H9 (cell line): ENCODE results near the gene LMF1. TPM values are rescaled to one million over a fixed set of nuclear protein-coding genes. Genes with fewer than 3 reads are reported as not detected.

Experiments
- DNase-seq: peaks from one replicate; pipeline ENCODE4 v3.0.0-alpha.2; 2017
- H2AFZ ChIP-seq: one replicate; pipeline ENCODE4 v1.6.1; 2013; ENCODE audit warnings: mild to moderate bottlenecking, low read length, control low read depth, moderate library complexity
- H2AK5ac ChIP-seq: 2 replicates; pipeline ENCODE4 v1.6.1; 2013; ENCODE audit warnings: low read length, control low read depth, mixed read lengths; ENCODE audit not compliant: insufficient read length
- H2BK120ac ChIP-seq: one replicate; pipeline ENCODE4 v1.6.1; 2013; ENCODE audit warnings: low read depth, mild to moderate bottlenecking, low read length, control low read depth, inconsistent platforms; ENCODE audit not compliant: poor library complexity, severe bottlenecking
- H2BK12ac ChIP-seq: 2 replicates; pipeline ENCODE4 v1.6.1; 2013; ENCODE audit warnings: low read length, control low read depth, mixed read lengths, low read depth; ENCODE audit not compliant: insufficient read length
- H2BK15ac ChIP-seq: 2 replicates; pipeline ENCODE4 v1.6.1; 2013; ENCODE audit warnings: low read depth, low read length, control low read depth
- H2BK20ac ChIP-seq: one replicate; pipeline ENCODE4 v1.6.1; 2013; ENCODE audit warnings: low read depth, mild to moderate bottlenecking, low read length, control low read depth, inconsistent platforms; ENCODE audit not compliant: poor library complexity, severe bottlenecking
- H2BK5ac ChIP-seq: 2 replicates; pipeline ENCODE4 v1.6.1; 2013; ENCODE audit warnings: low read length, control low read depth, mixed read lengths; ENCODE audit not compliant: insufficient read length
- H3K14ac ChIP-seq: 2 replicates; pipeline ENCODE4 v1.6.1; 2013; ENCODE audit warnings: low read length, control low read depth; ENCODE audit not compliant: insufficient read depth
- H3K18ac ChIP-seq: 2 replicates; pipeline ENCODE4 v1.6.1; 2013; ENCODE audit warnings: low read depth, mild to moderate bottlenecking, mixed read lengths, low read length, control low read depth; ENCODE audit not compliant: insufficient read length
- H3K23ac ChIP-seq: 2 replicates; pipeline ENCODE4 v1.6.1; 2013; ENCODE audit warnings: low read length, control low read depth, mixed read lengths, low read depth; ENCODE audit not compliant: insufficient read length
- H3K23me2 ChIP-seq: 2 replicates; pipeline ENCODE4 v1.6.1; 2013; ENCODE audit warnings: low read depth, mild to moderate bottlenecking, mixed read lengths, low read length, control low read depth; ENCODE audit not compliant: insufficient read length, poor library complexity, severe bottlenecking
- H3K27ac ChIP-seq: 2 replicates; pipeline ENCODE4 v1.5.1; 2013; ENCODE audit warnings: low read length, control low read depth, mixed read lengths, low read depth; ENCODE audit not compliant: insufficient read length
- H3K27me3 ChIP-seq: 2 replicates; pipeline ENCODE4 v1.6.1; 2013; ENCODE audit warnings: low read length, control low read depth, inconsistent platforms; ENCODE audit not compliant: insufficient read depth
- H3K4ac ChIP-seq: 2 replicates; pipeline ENCODE4 v1.6.1; 2013; ENCODE audit warnings: low read depth, mild to moderate bottlenecking, control low read depth, inconsistent platforms, low read length, moderate library complexity
- H3K4me1 ChIP-seq: 2 replicates; pipeline ENCODE4 v1.6.1; 2013; ENCODE audit warnings: low read length, control low read depth, inconsistent platforms; ENCODE audit not compliant: insufficient read depth
- H3K4me2 ChIP-seq: 2 replicates; pipeline ENCODE4 v1.6.1; 2013; ENCODE audit warnings: low read length, control low read depth, mixed read lengths; ENCODE audit not compliant: insufficient read length, insufficient read depth
- H3K56ac ChIP-seq: 2 replicates; pipeline ENCODE4 v1.6.1; 2013; ENCODE audit warnings: low read depth, mild to moderate bottlenecking, mixed read lengths, low read length, control low read depth; ENCODE audit not compliant: insufficient read length
- H3K79me1 ChIP-seq: 2 replicates; pipeline ENCODE4 v1.6.1; 2013; ENCODE audit warnings: low read depth, mild to moderate bottlenecking, moderate library complexity, low read length, control low read depth, inconsistent platforms; ENCODE audit not compliant: insufficient read depth, poor library complexity, severe bottlenecking
- H3K79me2 ChIP-seq: 2 replicates; pipeline ENCODE4 v1.6.1; 2013; ENCODE audit warnings: low read length, control low read depth, inconsistent platforms; ENCODE audit not compliant: insufficient read depth
- H3K9ac ChIP-seq: 2 replicates; pipeline ENCODE4 v1.6.1; 2013; ENCODE audit warnings: low read length, control low read depth, mixed read lengths; ENCODE audit not compliant: insufficient read length; ENCODE audit errors: extremely low read depth
- H3K9me3 ChIP-seq: one replicate; pipeline ENCODE4 v1.6.1; 2013; ENCODE audit warnings: low read depth, low read length, inconsistent platforms; ENCODE audit not compliant: control insufficient read depth
- H3T11ph ChIP-seq: one replicate; pipeline ENCODE4 v1.6.1; 2013; ENCODE audit warnings: mild to moderate bottlenecking, low read length, control low read depth, inconsistent platforms
- H4K20me1 ChIP-seq: one replicate; pipeline ENCODE4 v1.6.1; 2013; ENCODE audit not compliant: control insufficient read depth, insufficient read length, insufficient read depth
- H4K5ac ChIP-seq: 2 replicates; pipeline ENCODE4 v1.6.1; 2013; ENCODE audit warnings: low read depth, mild to moderate bottlenecking, mixed read lengths, low read length, control low read depth; ENCODE audit not compliant: insufficient read length
- H4K8ac ChIP-seq: replicated peaks from 2 replicates; pipeline ENCODE4 v1.6.1; 2013; ENCODE audit warnings: low read length, control low read depth, mixed read lengths, low read depth; ENCODE audit not compliant: insufficient read length
- H4K91ac ChIP-seq: 2 replicates; pipeline ENCODE4 v1.6.1; 2013; ENCODE audit warnings: low read depth, mild to moderate bottlenecking, moderate library complexity, mixed read lengths, low read length, control low read depth; ENCODE audit not compliant: insufficient read length
- H3K27ac Mint-ChIP-seq, 3 experiments: 2 replicates in 2 of 3; 3 replicates in 1 of 3; pipeline ENCODE4 v1.8.0; 2020 to 2021; ENCODE audit warnings: mixed read lengths in 3 of 3, mild to moderate bottlenecking in 1 of 3, moderate library complexity in 1 of 3
- H3K27me3 Mint-ChIP-seq: 2 replicates; pipeline ENCODE4 v1.8.0; 2021; ENCODE audit warnings: low read depth, mild to moderate bottlenecking, moderate library complexity, mixed read lengths
- H3K36me3 Mint-ChIP-seq, 3 experiments: 2 replicates in 2 of 3; 3 replicates in 1 of 3; pipeline ENCODE4 v1.8.0; 2020 to 2021; ENCODE audit warnings: low read depth in 3 of 3, mixed read lengths in 3 of 3; ENCODE audit not compliant: insufficient read depth in 1 of 3
- H3K4me1 Mint-ChIP-seq, 2 experiments: 2 replicates each; pipeline ENCODE4 v1.8.0; 2020; ENCODE audit warnings: mixed read lengths in 2 of 2
- H3K4me3 Mint-ChIP-seq, 2 experiments: 2 replicates in 1 of 2; 3 replicates in 1 of 2; pipeline ENCODE4 v1.8.0; 2020 to 2021; ENCODE audit warnings: mild to moderate bottlenecking in 2 of 2, mixed read lengths in 2 of 2, moderate library complexity in 1 of 2
- H3K9me3 Mint-ChIP-seq, 2 experiments: 2 replicates in 1 of 2; 3 replicates in 1 of 2; pipeline ENCODE4 v1.8.0; 2020; ENCODE audit warnings: mild to moderate bottlenecking in 2 of 2, mixed read lengths in 2 of 2, moderate library complexity in 1 of 2
- WGBS: extraction: QIAGEN DNeasy Blood & Tissue Kit; methylation state at CpG from one replicate; pipeline ENCODE4 v1.1.7; 2013; ENCODE audit warnings: missing lambda C conversion rate, low lambda C conversion rate, mixed read lengths; ENCODE audit not compliant: insufficient read length; ENCODE audit errors: extremely low coverage; 5-methylcytosine and 5-hydroxymethylcytosine counted together
- total RNA-seq: library from RNA; stranded (reverse); gene quantifications from 2 replicates; pipeline ENCODE4 v1.2.1, GENCODE V29; 2021
- TF ChIP-seq, protein P1 (sequence below): fragments of 200-600 bp; sonication (generic); conservative IDR thresholded peaks from 3 replicates; pipeline ENCODE4 v1.8.0; 2021; ENCODE audit warnings: antibody characterized with exemption, mild to moderate bottlenecking

Gene LMF1
- total RNA-seq, 1 experiment from 2014 or later: 7.1 TPM

DNA sequence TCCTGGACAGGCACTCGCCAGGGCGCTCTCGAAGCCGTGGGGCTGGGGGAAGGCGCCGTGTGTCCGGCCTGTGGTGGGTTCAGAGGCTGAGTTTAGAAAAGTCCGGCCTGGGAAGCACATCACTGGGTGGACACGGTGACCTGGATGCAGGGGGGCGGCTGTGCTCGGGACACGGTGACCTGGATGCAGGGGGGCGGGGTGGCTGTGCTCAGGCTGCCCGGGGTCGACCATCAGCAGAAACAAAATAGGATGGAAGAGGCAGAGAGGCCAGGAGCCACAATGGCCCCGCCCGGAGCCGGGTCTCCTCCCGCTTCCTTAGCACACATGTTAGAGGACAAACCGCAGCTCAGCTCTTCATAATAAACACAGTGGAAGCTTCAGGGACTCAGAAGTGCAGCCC, 127.0 kb downstream of the LMF1 start:
- TF ChIP-seq, protein P1, sequence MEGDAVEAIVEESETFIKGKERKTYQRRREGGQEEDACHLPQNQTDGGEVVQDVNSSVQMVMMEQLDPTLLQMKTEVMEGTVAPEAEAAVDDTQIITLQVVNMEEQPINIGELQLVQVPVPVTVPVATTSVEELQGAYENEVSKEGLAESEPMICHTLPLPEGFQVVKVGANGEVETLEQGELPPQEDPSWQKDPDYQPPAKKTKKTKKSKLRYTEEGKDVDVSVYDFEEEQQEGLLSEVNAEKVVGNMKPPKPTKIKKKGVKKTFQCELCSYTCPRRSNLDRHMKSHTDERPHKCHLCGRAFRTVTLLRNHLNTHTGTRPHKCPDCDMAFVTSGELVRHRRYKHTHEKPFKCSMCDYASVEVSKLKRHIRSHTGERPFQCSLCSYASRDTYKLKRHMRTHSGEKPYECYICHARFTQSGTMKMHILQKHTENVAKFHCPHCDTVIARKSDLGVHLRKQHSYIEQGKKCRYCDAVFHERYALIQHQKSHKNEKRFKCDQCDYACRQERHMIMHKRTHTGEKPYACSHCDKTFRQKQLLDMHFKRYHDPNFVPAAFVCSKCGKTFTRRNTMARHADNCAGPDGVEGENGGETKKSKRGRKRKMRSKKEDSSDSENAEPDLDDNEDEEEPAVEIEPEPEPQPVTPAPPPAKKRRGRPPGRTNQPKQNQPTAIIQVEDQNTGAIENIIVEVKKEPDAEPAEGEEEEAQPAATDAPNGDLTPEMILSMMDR: no peak

More for the DNA sequence above, 127.0 kb downstream of the LMF1 start:
- no peak overlapping the region for H2AK5ac ChIP-seq
- no peak overlapping the region for H3K4me2 ChIP-seq
- H2BK5ac ChIP-seq: no peak overlapping the region
- no CpG with 5 or more reads among the region's 20 CpGs for WGBS
- H3K23ac ChIP-seq: no peak overlapping the region
- H3K14ac ChIP-seq: no peak overlapping the region
- no peaks in the 10 kb centered on the region for H3K23me2 ChIP-seq
- no peaks in the 10 kb centered on the region for H3K27me3 ChIP-seq
- no peaks in the 10 kb centered on the region for H3K36me3 Mint-ChIP-seq
- H4K5ac ChIP-seq: no peak overlapping the region
- no peaks in the 10 kb centered on the region for H4K20me1 ChIP-seq
- no peak overlapping the region for H3K27ac ChIP-seq
- no peak overlapping the region for H3T11ph ChIP-seq
- no peak overlapping the region for H3K4me3 Mint-ChIP-seq
- H3K79me2 ChIP-seq: no peaks in the 10 kb centered on the region
- H2BK12ac ChIP-seq: no peak overlapping the region
- H3K27me3 Mint-ChIP-seq: peaks cover 8% of the 10 kb centered on the region
- no peak overlapping the region for H2AFZ ChIP-seq
- peaks cover 2 to 3% of the 10 kb centered on the region in 2 experiments; a peak in 2 of 4 replicates for H3K4me1 Mint-ChIP-seq
- no peak overlapping the region; a peak in 1 of 7 replicates for H3K27ac Mint-ChIP-seq
- no peak overlapping the region for H2BK120ac ChIP-seq
- no peak overlapping the region for H4K8ac ChIP-seq
- H4K91ac ChIP-seq: no peak overlapping the region
- H3K4me1 ChIP-seq: no peaks in the 10 kb centered on the region
- H3K9ac ChIP-seq: no peak overlapping the region
- no peak overlapping the region for H2BK15ac ChIP-seq
- no peak overlapping the region for H3K18ac ChIP-seq
- no peak overlapping the region for H2BK20ac ChIP-seq
- DNase-seq: no peak
- peaks cover 11 to 20% of the 10 kb centered on the region in 2 experiments; a peak in 4 of 5 replicates for H3K9me3 Mint-ChIP-seq
- H3K79me1 ChIP-seq: no peaks in the 10 kb centered on the region
- no peak overlapping the region for H3K56ac ChIP-seq
- H3K4ac ChIP-seq: no peak overlapping the region
- no peaks in the 10 kb centered on the region for H3K9me3 ChIP-seq
